ENCODE results near the gene SNX32. TPM values are rescaled to one million over a fixed set of nuclear protein-coding genes. Genes with fewer than 3 reads are reported as not detected.

The SNX32 gene
- total and polyA plus RNA-seq, 9 of the 15 experiments (the other 6 are each of a cell fraction or from before 2014, with no cell fraction given) = 0.03 TPM; not detected in 7

DNA sequence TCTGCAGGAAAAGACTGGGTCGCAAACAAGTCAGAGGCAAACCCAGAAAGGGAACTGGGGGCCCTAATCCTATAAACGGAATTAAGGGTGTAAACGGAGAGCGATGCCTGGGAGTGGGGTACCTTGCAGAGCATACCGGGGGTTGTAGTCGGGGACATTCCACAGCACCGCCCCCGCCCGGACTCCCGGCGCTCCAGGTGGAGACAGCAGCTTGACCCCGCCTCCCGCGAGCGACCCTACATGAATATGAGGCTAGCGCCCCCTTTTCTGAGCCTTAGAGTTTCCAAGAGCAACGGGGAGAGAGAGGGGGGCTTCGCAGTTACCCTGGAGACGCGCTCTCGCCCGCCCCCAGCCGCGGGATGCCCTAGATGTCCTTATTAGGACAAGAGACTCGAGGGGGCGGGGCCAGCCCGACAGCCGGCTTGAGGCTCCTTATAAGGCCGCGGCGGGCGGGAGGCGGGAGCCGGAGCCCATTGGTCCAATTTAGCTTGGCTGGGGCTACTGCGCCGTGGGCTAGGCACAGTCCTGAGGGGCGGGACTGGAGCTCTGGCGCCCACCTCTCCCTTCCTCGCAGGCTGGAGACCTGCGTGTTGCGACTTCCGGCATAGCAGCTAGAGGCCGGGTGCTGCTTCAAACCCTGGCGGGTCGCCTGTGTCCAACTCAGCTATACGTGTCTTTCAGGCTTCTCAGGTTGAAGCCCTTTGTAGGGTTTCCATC lies 25.5 kb downstream of the SNX32 start (continued):
- TF ChIP-seq, protein P1, sequence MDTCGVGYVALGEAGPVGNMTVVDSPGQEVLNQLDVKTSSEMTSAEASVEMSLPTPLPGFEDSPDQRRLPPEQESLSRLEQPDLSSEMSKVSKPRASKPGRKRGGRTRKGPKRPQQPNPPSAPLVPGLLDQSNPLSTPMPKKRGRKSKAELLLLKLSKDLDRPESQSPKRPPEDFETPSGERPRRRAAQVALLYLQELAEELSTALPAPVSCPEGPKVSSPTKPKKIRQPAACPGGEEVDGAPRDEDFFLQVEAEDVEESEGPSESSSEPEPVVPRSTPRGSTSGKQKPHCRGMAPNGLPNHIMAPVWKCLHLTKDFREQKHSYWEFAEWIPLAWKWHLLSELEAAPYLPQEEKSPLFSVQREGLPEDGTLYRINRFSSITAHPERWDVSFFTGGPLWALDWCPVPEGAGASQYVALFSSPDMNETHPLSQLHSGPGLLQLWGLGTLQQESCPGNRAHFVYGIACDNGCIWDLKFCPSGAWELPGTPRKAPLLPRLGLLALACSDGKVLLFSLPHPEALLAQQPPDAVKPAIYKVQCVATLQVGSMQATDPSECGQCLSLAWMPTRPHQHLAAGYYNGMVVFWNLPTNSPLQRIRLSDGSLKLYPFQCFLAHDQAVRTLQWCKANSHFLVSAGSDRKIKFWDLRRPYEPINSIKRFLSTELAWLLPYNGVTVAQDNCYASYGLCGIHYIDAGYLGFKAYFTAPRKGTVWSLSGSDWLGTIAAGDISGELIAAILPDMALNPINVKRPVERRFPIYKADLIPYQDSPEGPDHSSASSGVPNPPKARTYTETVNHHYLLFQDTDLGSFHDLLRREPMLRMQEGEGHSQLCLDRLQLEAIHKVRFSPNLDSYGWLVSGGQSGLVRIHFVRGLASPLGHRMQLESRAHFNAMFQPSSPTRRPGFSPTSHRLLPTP (IDR thresholded peaks at IDR 0.05; ENCODE audit: borderline replicate concordance, extremely low read depth, insufficient read length) = no peak
- TF ChIP-seq POU5F1 (IDR thresholded peaks at IDR 0.05; ENCODE audit: borderline replicate concordance, low read depth, low read length, partially characterized antibody) (no peak), SRSF1 (IDR thresholded peaks at IDR 0.05; ENCODE audit: low read depth, low read length) (no peak), THRAP3 (IDR thresholded peaks at IDR 0.05; ENCODE audit: borderline replicate concordance) (no peak), CBFA2T3 (IDR thresholded peaks at IDR 0.05) (no peak), HDAC2 (IDR thresholded peaks at IDR 0.05) (no peak), GATAD2B (IDR thresholded peaks at IDR 0.05; ENCODE audit: borderline replicate concordance) (no peak), KLF10 (CRISPR knock-in tag; IDR thresholded peaks at IDR 0.05) (no peak), SMARCC2 (IDR thresholded peaks at IDR 0.05; ENCODE audit: low read depth) (no peak), NFATC3 (IDR thresholded peaks at IDR 0.05) (no peak), BDP1 (IDR thresholded peaks at IDR 0.05; ENCODE audit: insufficient read depth, insufficient read length) (no peak), ZNF239 (CRISPR knock-in tag; IDR thresholded peaks at IDR 0.05) (peak; percentile 56), ZNF253 (CRISPR knock-in tag; conservative IDR thresholded peaks at IDR 0.05) (no peak), NCOA4 (IDR thresholded peaks at IDR 0.05; ENCODE audit: partially characterized antibody) (no peak), NFIX (CRISPR knock-in tag; IDR thresholded peaks at IDR 0.05; ENCODE audit: low read depth) (no peak), NFXL1 (CRISPR knock-in tag; IDR thresholded peaks at IDR 0.05) (no peak), TRIM28 (IDR thresholded peaks at IDR 0.05) (no peak), MBD2 (IDR thresholded peaks at IDR 0.05; ENCODE audit: borderline replicate concordance, low read depth) (peak; percentile 59)
- TF ChIP-seq, protein P2, sequence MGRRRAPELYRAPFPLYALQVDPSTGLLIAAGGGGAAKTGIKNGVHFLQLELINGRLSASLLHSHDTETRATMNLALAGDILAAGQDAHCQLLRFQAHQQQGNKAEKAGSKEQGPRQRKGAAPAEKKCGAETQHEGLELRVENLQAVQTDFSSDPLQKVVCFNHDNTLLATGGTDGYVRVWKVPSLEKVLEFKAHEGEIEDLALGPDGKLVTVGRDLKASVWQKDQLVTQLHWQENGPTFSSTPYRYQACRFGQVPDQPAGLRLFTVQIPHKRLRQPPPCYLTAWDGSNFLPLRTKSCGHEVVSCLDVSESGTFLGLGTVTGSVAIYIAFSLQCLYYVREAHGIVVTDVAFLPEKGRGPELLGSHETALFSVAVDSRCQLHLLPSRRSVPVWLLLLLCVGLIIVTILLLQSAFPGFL (CRISPR knock-in tag; IDR thresholded peaks at IDR 0.05) = no peak
- TF ChIP-seq, protein P3, sequence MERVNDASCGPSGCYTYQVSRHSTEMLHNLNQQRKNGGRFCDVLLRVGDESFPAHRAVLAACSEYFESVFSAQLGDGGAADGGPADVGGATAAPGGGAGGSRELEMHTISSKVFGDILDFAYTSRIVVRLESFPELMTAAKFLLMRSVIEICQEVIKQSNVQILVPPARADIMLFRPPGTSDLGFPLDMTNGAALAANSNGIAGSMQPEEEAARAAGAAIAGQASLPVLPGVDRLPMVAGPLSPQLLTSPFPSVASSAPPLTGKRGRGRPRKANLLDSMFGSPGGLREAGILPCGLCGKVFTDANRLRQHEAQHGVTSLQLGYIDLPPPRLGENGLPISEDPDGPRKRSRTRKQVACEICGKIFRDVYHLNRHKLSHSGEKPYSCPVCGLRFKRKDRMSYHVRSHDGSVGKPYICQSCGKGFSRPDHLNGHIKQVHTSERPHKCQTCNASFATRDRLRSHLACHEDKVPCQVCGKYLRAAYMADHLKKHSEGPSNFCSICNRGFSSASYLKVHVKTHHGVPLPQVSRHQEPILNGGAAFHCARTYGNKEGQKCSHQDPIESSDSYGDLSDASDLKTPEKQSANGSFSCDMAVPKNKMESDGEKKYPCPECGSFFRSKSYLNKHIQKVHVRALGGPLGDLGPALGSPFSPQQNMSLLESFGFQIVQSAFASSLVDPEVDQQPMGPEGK (CRISPR knock-in tag; IDR thresholded peaks at IDR 0.05; ENCODE audit: borderline replicate concordance) = no peak
- TF ChIP-seq, protein P4, sequence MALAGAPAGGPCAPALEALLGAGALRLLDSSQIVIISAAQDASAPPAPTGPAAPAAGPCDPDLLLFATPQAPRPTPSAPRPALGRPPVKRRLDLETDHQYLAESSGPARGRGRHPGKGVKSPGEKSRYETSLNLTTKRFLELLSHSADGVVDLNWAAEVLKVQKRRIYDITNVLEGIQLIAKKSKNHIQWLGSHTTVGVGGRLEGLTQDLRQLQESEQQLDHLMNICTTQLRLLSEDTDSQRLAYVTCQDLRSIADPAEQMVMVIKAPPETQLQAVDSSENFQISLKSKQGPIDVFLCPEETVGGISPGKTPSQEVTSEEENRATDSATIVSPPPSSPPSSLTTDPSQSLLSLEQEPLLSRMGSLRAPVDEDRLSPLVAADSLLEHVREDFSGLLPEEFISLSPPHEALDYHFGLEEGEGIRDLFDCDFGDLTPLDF (CRISPR knock-in tag; IDR thresholded peaks at IDR 0.05) = no peak
- TF ChIP-seq, protein P5, sequence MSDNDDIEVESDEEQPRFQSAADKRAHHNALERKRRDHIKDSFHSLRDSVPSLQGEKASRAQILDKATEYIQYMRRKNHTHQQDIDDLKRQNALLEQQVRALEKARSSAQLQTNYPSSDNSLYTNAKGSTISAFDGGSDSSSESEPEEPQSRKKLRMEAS (CRISPR knock-in tag; IDR thresholded peaks at IDR 0.05) = no peak
